Loucy (cell line): ENCODE measurements around the gene STX11.

ENCODE experiments used
- H2AFZ ChIP-seq: fragments of 200-600 bp; sonication (generic); 2 replicates; pipeline ENCODE4 v1.6.0; 2016; ENCODE audit warnings: antibody characterized with exemption, mild to moderate bottlenecking, low read length, moderate library complexity
- H3F3A ChIP-seq: fragments of 200-600 bp; 2 replicates; pipeline ENCODE4 v1.6.0; 2016; ENCODE audit warnings: antibody characterized with exemption, low read depth, mild to moderate bottlenecking
- H3K27me3 ChIP-seq: fragments of 200-600 bp; sonication (generic); 2 replicates; pipeline ENCODE4 v1.6.1; 2014; ENCODE audit warnings: low read length, mild to moderate bottlenecking; ENCODE audit not compliant: insufficient read depth, poor library complexity, severe bottlenecking
- H3K36me3 ChIP-seq: fragments of 200-600 bp; sonication (generic); 2 replicates; pipeline ENCODE4 v1.6.1; 2016; ENCODE audit warnings: low read length; ENCODE audit not compliant: insufficient read depth
- H3K4me1 ChIP-seq: fragments of 200-600 bp; sonication (generic); 2 replicates; pipeline ENCODE4 v1.5.1; 2014; ENCODE audit warnings: low read length, mild to moderate bottlenecking; ENCODE audit not compliant: insufficient read depth, poor library complexity, severe bottlenecking
- H3K4me2 ChIP-seq: fragments of 200-600 bp; sonication (generic); 2 replicates; pipeline ENCODE4 v1.6.0; 2014; ENCODE audit warnings: antibody characterized with exemption, low read length, low read depth, mild to moderate bottlenecking; ENCODE audit not compliant: poor library complexity, severe bottlenecking
- H3K4me3 ChIP-seq: fragments of 200-600 bp; sonication (generic); 2 replicates; pipeline ENCODE4 v1.5.1; 2014; ENCODE audit warnings: low read length, mild to moderate bottlenecking, mixed read lengths; ENCODE audit not compliant: poor library complexity, severe bottlenecking
- H3K79me2 ChIP-seq: fragments of 200-600 bp; sonication (generic); 2 replicates; pipeline ENCODE4 v1.6.1; 2014; ENCODE audit warnings: low read length; ENCODE audit not compliant: insufficient read depth
- H3K9ac ChIP-seq: fragments of 200-600 bp; sonication (generic); 2 replicates; pipeline ENCODE4 v1.6.0; 2014; ENCODE audit warnings: mild to moderate bottlenecking, low read depth, low read length, moderate library complexity; ENCODE audit not compliant: poor library complexity, severe bottlenecking
- H3K9me2 ChIP-seq: fragments of 200-600 bp; sonication (generic); replicated peaks from 2 replicates; pipeline ENCODE4 v1.6.1; 2016; ENCODE audit warnings: low read depth, low read length, mixed read lengths
- H3K9me3 ChIP-seq: fragments of 200-600 bp; sonication (generic); 2 replicates; pipeline ENCODE4 v1.6.1; 2014; ENCODE audit warnings: mild to moderate bottlenecking, antibody characterized with exemption, low read length, low read depth; ENCODE audit not compliant: insufficient read depth
- H4K20me1 ChIP-seq: fragments of 200-600 bp; sonication (generic); 2 replicates; pipeline ENCODE4 v1.6.0; 2014; ENCODE audit warnings: antibody characterized with exemption, low read length, mild to moderate bottlenecking; ENCODE audit not compliant: insufficient read depth, poor library complexity, severe bottlenecking
- EZH2phosphoT487 ChIP-seq: fragments of 200-600 bp; IDR thresholded peaks from 2 replicates; pipeline ENCODE4 v1.6.1; 2018; ENCODE audit warnings: antibody characterized with exemption, mild to moderate bottlenecking, moderate library complexity, borderline replicate concordance
- TF ChIP-seq, protein P1 (sequence below): fragments of 200-600 bp; sonication (generic); conservative IDR thresholded peaks from 2 replicates; pipeline ENCODE4 v1.5.1; 2014; ENCODE audit warnings: mild to moderate bottlenecking, antibody characterized with exemption, low read length

Gene STX11

DNA sequence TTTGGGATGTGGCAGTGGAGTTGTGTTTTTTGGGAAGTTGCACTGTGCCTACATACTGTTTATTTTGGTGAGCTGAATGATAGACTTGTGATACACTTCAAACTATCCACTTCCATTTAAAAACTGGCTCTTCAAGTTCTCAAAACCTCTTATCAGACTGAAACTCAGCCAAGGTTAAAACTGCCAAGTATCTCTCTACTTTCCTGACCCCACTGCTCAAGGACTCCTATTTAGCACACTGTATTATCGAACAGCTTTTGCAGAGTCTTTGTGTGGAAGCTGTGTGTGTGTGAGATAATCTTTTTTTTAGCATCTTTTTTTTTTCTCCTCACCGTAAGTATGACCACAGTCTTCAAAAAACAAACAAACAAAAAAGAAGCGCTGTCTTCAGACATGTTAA lies 21.1 kb downstream of the STX11 start:
- no peak overlapping the region for H3K4me2 ChIP-seq
- no peak overlapping the region for H3K4me3 ChIP-seq
- H3K4me1 ChIP-seq: no peaks in the 10 kb centered on the region
- TF ChIP-seq, protein P1, sequence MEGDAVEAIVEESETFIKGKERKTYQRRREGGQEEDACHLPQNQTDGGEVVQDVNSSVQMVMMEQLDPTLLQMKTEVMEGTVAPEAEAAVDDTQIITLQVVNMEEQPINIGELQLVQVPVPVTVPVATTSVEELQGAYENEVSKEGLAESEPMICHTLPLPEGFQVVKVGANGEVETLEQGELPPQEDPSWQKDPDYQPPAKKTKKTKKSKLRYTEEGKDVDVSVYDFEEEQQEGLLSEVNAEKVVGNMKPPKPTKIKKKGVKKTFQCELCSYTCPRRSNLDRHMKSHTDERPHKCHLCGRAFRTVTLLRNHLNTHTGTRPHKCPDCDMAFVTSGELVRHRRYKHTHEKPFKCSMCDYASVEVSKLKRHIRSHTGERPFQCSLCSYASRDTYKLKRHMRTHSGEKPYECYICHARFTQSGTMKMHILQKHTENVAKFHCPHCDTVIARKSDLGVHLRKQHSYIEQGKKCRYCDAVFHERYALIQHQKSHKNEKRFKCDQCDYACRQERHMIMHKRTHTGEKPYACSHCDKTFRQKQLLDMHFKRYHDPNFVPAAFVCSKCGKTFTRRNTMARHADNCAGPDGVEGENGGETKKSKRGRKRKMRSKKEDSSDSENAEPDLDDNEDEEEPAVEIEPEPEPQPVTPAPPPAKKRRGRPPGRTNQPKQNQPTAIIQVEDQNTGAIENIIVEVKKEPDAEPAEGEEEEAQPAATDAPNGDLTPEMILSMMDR: no peak
- no peak for TF ChIP-seq EZH2phosphoT487
- H3F3A ChIP-seq: no peaks in the 10 kb centered on the region
- H3K79me2 ChIP-seq: no peaks in the 10 kb centered on the region
- no peak overlapping the region for H2AFZ ChIP-seq
- no peak overlapping the region for H3K9ac ChIP-seq
- H4K20me1 ChIP-seq: no peaks in the 10 kb centered on the region
- H3K36me3 ChIP-seq: no peaks in the 10 kb centered on the region
- H3K9me2 ChIP-seq: no peaks in the 10 kb centered on the region
- H3K27me3 ChIP-seq: no peaks in the 10 kb centered on the region
- no peaks in the 10 kb centered on the region for H3K9me3 ChIP-seq

DNA sequence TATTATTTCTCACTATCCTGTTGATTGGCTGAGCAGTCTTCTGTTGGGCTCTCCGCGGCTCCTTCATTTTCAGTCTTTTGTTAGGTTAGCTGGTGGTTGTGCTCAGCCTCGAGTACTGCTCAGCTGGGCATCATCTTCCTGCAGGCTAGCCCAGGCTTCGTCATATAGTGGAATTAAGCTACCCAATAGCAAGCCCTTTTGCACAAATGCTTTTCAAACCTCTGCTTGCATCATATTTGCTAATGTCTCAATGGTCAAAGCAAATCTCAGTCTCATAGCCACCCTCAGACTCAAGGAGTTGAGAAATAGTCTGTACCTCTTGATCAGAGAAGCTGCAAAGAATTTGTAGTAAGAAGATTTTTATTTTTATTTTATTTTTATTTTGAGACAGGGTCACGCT lies 23.7 kb downstream of the STX11 start:
- H3K9me2 ChIP-seq: no peaks in the 10 kb centered on the region
- H3F3A ChIP-seq: no peaks in the 10 kb centered on the region
- no peak overlapping the region for H3K9ac ChIP-seq
- H3K36me3 ChIP-seq: no peaks in the 10 kb centered on the region
- H3K9me3 ChIP-seq: no peaks in the 10 kb centered on the region
- no peak overlapping the region for H3K4me2 ChIP-seq
- H3K79me2 ChIP-seq: no peaks in the 10 kb centered on the region
- H3K4me1 ChIP-seq: no peaks in the 10 kb centered on the region
- TF ChIP-seq, protein P1: no peak
- TF ChIP-seq EZH2phosphoT487: no peak
- no peaks in the 10 kb centered on the region for H3K27me3 ChIP-seq
- H2AFZ ChIP-seq: no peak overlapping the region
- no peak overlapping the region for H3K4me3 ChIP-seq
- H4K20me1 ChIP-seq: no peaks in the 10 kb centered on the region

DNA sequence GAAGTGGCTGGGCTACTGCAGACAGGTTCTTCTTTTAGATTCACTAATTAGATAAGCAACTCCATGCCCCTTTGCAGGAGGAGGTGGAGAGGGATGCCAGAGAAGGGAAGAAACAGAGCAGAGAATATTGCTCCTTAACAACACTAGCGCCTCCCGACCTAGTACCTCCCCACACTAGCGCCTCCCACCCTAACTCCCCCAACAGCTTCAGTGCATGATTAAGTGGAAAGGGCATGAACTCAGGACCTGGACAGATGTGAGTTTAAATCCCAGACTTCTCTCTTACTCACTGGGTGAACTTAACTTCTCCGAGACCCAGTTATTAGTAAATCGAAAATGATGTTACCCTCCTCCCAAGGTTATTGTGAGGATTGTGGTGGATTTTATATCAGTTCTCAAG lies 25.7 kb downstream of the STX11 start:
- TF ChIP-seq EZH2phosphoT487: no peak
- TF ChIP-seq, protein P1: no peak
- Histone ChIP-seq H3K9me2 (no peaks in the 10 kb centered on the region), H3F3A (no peaks in the 10 kb centered on the region), H3K9me3 (no peaks in the 10 kb centered on the region), H3K4me1 (no peaks in the 10 kb centered on the region), H3K79me2 (no peaks in the 10 kb centered on the region), H3K9ac (no peak overlapping the region), H3K27me3 (no peaks in the 10 kb centered on the region), H4K20me1 (no peaks in the 10 kb centered on the region), H2AFZ (no peak overlapping the region), H3K36me3 (no peaks in the 10 kb centered on the region), H3K4me2 (no peak overlapping the region), H3K4me3 (no peak overlapping the region)
